Upper lobe of right lung (tissue), 1 donor: ENCODE data around the gene ADCY4. TPM values are rescaled to one million over a fixed set of nuclear protein-coding genes. Genes with fewer than 3 reads are reported as not detected.

ENCODE experiments used
- ATAC-seq: fragments of 200-7000 bp; cut with Tn5 transposase; one replicate; pipeline ENCODE4 v1.9.1; 2020; ENCODE audit warnings: mild to moderate bottlenecking, moderate library complexity
- DNase-seq: peaks from one replicate; pipeline ENCODE4 v3.0.0-alpha.2; 2020
- H3K27ac ChIP-seq: fragments of 200-600 bp; one replicate; pipeline ENCODE4 v1.8.0; 2022
- H3K27me3 ChIP-seq: fragments of 200-600 bp; one replicate; pipeline ENCODE4 v1.8.0; 2022; ENCODE audit warnings: mild to moderate bottlenecking
- H3K36me3 ChIP-seq: fragments of 200-600 bp; one replicate; pipeline ENCODE4 v1.8.0; 2022
- H3K4me1 ChIP-seq: fragments of 200-600 bp; one replicate; pipeline ENCODE4 v1.8.0; 2022
- H3K4me3 ChIP-seq: fragments of 200-600 bp; one replicate; pipeline ENCODE4 v1.8.0; 2022; ENCODE audit warnings: mild to moderate bottlenecking
- H3K9me3 ChIP-seq: fragments of 200-600 bp; one replicate; pipeline ENCODE4 v1.8.0; 2022
- intact Hi-C: fragments of 100-400 bp; cut with DNase I; formaldehyde crosslinking; loops from one replicate; pipeline ENCODE4 v1.11.0; 2022
- total RNA-seq: library from RNA; stranded (reverse); fragmentation: NEBNext Ultra II Directional; extraction: Animal tissue kit (Norgen Biotek cat#: 25700); gene quantifications from one replicate; pipeline ENCODE4 v1.2.1, GENCODE V29; 2021
- TF ChIP-seq, protein P1 (sequence below): fragments of 200-600 bp; IDR thresholded peaks from one replicate; pipeline ENCODE4 v1.8.0; 2022; ENCODE audit warnings: antibody characterized with exemption
- donor health status: DM: no; HTN: yes; CAD: no; lungs with severe emphysema.

Gene ADCY4
- total RNA-seq, 1 donor from 2014 or later: 54.5 TPM

DNA sequence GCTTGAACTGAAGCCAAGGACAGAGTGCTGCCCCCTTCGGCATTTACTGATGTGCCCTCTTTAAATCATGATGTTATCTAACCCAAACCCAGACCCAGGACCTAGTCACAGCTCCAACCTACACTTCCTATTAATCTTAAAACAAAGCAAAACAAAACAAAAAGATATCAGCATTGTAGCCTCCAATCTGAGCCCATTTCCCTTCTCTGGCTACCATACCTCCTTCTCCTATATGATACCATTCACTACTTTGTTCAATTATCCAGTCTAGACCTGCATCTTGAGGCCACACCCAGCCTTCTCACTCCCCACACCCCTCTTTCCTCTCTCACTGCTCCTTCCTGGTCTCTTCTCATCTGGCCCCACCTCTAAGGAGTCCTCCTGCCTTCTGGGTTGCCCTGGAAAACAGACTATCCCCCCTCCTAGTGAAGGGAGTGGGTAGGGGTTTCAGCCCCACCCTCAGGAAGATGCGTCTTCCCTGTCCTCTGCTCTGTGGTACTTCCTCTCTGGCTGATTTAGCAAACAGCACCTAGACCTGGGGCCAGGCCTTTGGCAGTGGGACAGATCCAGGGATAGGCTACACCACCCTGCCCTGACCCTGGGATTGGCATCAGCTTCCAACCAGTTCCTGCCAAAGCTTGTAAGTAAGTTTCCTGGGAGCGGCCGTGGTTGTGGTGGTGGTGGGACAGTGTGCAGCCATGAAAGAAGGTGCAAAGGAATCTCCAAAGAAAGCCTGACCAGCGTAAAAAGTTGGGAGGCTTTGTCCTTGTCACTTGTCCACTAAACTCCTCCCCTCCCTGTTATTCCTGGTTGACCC is 20.3 kb downstream of the ADCY4 start:
- Histone ChIP-seq H3K4me3 (no peak overlapping the region), H3K27me3 (peaks cover 23% of the 10 kb centered on the region), H3K36me3 (no peaks in the 10 kb centered on the region), H3K27ac (peak overlapping the region; percentile 55), H3K9me3 (no peaks in the 10 kb centered on the region), H3K4me1 (peaks cover 72% of the 10 kb centered on the region)
- TF ChIP-seq, protein P1, sequence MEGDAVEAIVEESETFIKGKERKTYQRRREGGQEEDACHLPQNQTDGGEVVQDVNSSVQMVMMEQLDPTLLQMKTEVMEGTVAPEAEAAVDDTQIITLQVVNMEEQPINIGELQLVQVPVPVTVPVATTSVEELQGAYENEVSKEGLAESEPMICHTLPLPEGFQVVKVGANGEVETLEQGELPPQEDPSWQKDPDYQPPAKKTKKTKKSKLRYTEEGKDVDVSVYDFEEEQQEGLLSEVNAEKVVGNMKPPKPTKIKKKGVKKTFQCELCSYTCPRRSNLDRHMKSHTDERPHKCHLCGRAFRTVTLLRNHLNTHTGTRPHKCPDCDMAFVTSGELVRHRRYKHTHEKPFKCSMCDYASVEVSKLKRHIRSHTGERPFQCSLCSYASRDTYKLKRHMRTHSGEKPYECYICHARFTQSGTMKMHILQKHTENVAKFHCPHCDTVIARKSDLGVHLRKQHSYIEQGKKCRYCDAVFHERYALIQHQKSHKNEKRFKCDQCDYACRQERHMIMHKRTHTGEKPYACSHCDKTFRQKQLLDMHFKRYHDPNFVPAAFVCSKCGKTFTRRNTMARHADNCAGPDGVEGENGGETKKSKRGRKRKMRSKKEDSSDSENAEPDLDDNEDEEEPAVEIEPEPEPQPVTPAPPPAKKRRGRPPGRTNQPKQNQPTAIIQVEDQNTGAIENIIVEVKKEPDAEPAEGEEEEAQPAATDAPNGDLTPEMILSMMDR: no peak
- ATAC-seq: no peak
- intact Hi-C loops: no loop called here
- DNase-seq: no peak

DNA sequence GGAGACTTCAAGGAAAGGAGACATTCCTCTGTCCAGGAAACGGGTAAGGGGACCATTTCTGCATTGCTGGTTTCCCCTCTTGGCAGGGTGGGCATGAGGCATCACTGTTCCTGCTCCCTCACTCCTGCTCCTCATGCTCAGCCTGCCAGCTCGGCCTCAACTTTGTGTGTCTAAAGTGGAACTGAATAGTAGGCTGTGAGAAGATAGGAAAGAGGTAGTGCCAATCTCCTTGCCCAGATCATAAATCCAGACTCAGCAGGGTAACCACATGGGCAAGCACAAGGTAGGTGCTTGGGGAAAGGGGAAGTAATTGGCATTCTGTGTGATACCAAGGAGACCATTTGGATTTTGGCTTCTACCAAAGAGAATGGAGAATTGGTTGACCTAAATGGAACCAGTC is 21.0 kb downstream of the ADCY4 start:
- intact Hi-C loops: no loop called here
- peak overlapping the region; percentile 90 for H3K27ac ChIP-seq
- no peaks in the 10 kb centered on the region for H3K36me3 ChIP-seq
- H3K4me1 ChIP-seq: peaks cover 77% of the 10 kb centered on the region
- no peak for DNase-seq
- no peak for ATAC-seq
- no peaks in the 10 kb centered on the region for H3K9me3 ChIP-seq
- no peak overlapping the region for H3K4me3 ChIP-seq
- TF ChIP-seq, protein P1: no peak
- H3K27me3 ChIP-seq: peaks cover 19% of the 10 kb centered on the region

DNA sequence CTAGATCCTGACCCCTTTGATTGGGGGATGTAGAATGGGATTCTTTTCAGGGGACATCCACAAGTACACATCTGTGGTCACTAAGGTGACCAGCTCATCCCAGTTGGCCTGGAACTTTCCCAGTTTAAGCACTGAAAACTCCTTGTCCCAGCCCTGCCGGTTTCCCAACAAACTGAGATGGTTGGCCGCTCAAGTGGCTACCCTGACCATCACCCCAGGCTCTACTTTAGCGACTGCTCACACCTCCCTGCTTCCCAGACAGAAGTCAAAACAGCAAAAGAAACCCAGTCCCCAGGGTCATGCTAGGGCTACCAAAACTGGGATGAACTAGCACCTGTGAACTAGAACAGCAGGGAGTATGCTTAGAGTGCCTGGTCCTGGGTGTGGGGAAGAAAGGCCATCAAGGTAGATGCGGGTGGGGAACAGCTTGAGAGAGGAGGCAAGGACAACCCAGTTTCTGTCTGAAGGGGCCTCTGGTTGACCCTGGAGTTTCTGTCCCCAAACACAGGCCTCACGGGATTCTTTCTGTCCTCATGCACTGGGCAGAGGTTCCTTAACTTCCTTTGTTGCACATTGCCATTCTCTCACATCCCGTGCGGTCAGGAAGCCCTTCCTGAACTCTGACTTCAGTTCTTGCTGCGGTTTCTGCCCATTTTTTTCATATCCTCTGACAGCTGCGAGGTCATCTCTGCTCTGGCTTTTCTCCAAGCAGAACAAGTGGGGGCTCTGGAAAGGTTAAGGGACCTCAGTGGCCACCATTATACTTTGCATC is 21.9 kb downstream of the ADCY4 start:
- intact Hi-C loops: no loop called here
- H3K4me3 ChIP-seq: no peak overlapping the region
- peaks cover 9% of the 10 kb centered on the region for H3K27me3 ChIP-seq
- peaks cover 81% of the 10 kb centered on the region for H3K4me1 ChIP-seq
- no peaks in the 10 kb centered on the region for H3K36me3 ChIP-seq
- TF ChIP-seq, protein P1: no peak
- no peak for DNase-seq
- ATAC-seq: peak; percentile 8
- H3K27ac ChIP-seq: peak overlapping the region; percentile 90
- no peaks in the 10 kb centered on the region for H3K9me3 ChIP-seq

DNA sequence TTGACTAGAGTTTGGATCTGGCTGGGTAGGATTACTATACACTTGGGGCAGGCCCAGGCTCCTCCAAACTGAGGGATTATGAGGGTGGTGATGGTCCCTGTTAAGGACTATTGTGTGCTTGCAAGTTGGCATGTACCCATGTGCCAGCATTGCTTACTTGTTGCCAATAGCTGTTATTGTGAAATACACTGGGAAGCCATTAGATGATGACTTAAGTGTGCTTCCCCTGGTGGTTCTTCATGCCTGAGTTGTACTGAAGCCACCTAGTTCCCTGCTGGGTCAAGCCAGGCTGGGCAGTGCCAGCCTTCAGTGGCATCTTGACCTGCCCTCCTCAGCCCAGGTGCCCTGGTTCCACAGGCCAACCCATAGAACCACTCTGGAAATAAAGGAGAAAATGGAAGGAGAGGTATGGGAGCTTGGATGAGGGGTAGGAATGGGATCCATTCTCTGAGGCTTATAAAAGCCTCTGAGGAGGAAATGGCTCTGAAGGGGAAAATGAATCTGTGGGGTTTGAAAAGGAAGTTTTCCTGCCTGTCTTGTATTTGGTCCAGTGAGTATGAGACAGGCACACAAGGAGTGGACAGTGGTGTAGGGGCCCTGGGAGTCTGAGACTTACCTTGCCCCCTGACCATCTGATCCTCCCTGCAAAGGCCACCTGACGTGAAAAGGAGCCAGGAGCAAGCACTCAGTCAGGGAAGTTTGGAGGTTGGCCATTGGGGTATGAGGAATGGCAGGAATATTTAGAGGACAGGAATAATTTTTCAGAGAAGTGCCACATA is 22.8 kb downstream of the ADCY4 start:
- Histone ChIP-seq H3K27ac (peak overlapping the region; percentile 90), H3K4me1 (peaks cover 79% of the 10 kb centered on the region), H3K9me3 (no peaks in the 10 kb centered on the region), H3K36me3 (peaks cover 4% of the 10 kb centered on the region), H3K4me3 (peak overlapping the region; percentile 58), H3K27me3 (peaks cover 9% of the 10 kb centered on the region)
- ATAC-seq: peak; percentile 1
- no peak for DNase-seq
- TF ChIP-seq, protein P1: no peak
- intact Hi-C loops: no loop called here
